Activated CD4-positive, alpha-beta memory T cell treated with anti-CD3 and anti-CD28 coated beads, Interleukin-2, amount 10 ng/mL, durations not matched to agents 7 days and 5 days (primary cell): ENCODE measurements around the gene NT5DC3. TPM values are rescaled to one million over a fixed set of nuclear protein-coding genes. Genes with fewer than 3 reads are reported as not detected.

Source experiments
- CTCF ChIA-PET: fragments of 350-600 bp; sonication (Branson Sonifier 250); formaldehyde crosslinking; loops from one replicate; lab custom pipeline; 2021; ENCODE audit warnings: antibody characterized with exemption, inconsistent platforms; lab: Charles Lee
- POLR2A ChIA-PET: fragments of 350-600 bp; sonication (Branson Sonifier 250); formaldehyde crosslinking; loops from one replicate; lab custom pipeline; 2021; ENCODE audit warnings: antibody characterized with exemption; lab: Charles Lee
- DNase-seq: peaks from one replicate; pipeline ENCODE4 v3.0.0-alpha.2; 2020
- H3K27ac Mint-ChIP-seq: one replicate; pipeline ENCODE4 v1.8.0; 2021; ENCODE audit warnings: mild to moderate bottlenecking, mixed read lengths
- H3K27me3 Mint-ChIP-seq: one replicate; pipeline ENCODE4 v1.8.0; 2021; ENCODE audit warnings: mixed read lengths
- H3K36me3 Mint-ChIP-seq: one replicate; pipeline ENCODE4 v1.8.0; 2021; ENCODE audit warnings: low read depth, mixed read lengths
- H3K4me1 Mint-ChIP-seq: one replicate; pipeline ENCODE4 v1.8.0; 2021; ENCODE audit warnings: mixed read lengths
- H3K4me3 Mint-ChIP-seq: one replicate; pipeline ENCODE4 v1.8.0; 2021; ENCODE audit warnings: mild to moderate bottlenecking, mixed read lengths
- H3K9me3 Mint-ChIP-seq: one replicate; pipeline ENCODE4 v1.8.0; 2021; ENCODE audit warnings: mixed read lengths
- total RNA-seq, 2 experiments: library from RNA; stranded (reverse); gene quantifications; one replicate each; pipeline ENCODE4 v1.2.3, GENCODE V29; 2021

NT5DC3 gene
- total RNA-seq, 2 experiments from 2014 or later: 3.2 to 3.4 TPM

GRCh38 chr12:103774977-103775560 lies 66.0 kb downstream of the NT5DC3 start:
- ChIA-PET POLR2A (no interaction called here), CTCF (interaction anchor here (0.5 kb wide), 1 partner anchor 12 kb away, joined by 5 read pairs; no protein-coding TSS in a partner anchor)
- no peaks in the 10 kb centered on the region for H3K27me3 Mint-ChIP-seq
- no peaks in the 10 kb centered on the region for H3K4me1 Mint-ChIP-seq
- H3K9me3 Mint-ChIP-seq: no peaks in the 10 kb centered on the region
- DNase-seq: no peak
- no peak overlapping the region for H3K4me3 Mint-ChIP-seq
- H3K36me3 Mint-ChIP-seq: peaks cover 4% of the 10 kb centered on the region
- H3K27ac Mint-ChIP-seq: no peak overlapping the region

GRCh38 chr12:103773109-103773910 lies 67.7 kb downstream of the NT5DC3 start:
- CTCF ChIA-PET: no interaction called here
- H3K36me3 Mint-ChIP-seq: no peaks in the 10 kb centered on the region
- no peak overlapping the region for H3K27ac Mint-ChIP-seq
- POLR2A ChIA-PET: no interaction called here
- no peaks in the 10 kb centered on the region for H3K27me3 Mint-ChIP-seq
- H3K9me3 Mint-ChIP-seq: no peaks in the 10 kb centered on the region
- H3K4me1 Mint-ChIP-seq: no peaks in the 10 kb centered on the region
- DNase-seq: no peak
- H3K4me3 Mint-ChIP-seq: no peak overlapping the region

GRCh38 chr12:103772367-103773108 lies 68.5 kb downstream of the NT5DC3 start:
- no peak overlapping the region for H3K4me3 Mint-ChIP-seq
- H3K27ac Mint-ChIP-seq: no peak overlapping the region
- H3K4me1 Mint-ChIP-seq: no peaks in the 10 kb centered on the region
- CTCF ChIA-PET: no interaction called here
- POLR2A ChIA-PET: no interaction called here
- no peak for DNase-seq
- no peaks in the 10 kb centered on the region for H3K36me3 Mint-ChIP-seq
- no peaks in the 10 kb centered on the region for H3K27me3 Mint-ChIP-seq
- H3K9me3 Mint-ChIP-seq: no peaks in the 10 kb centered on the region

GRCh38 chr12:103771466-103771865 lies 69.6 kb downstream of the NT5DC3 start:
- Mint-ChIP-seq H3K27ac (no peak overlapping the region), H3K36me3 (no peaks in the 10 kb centered on the region), H3K4me1 (no peaks in the 10 kb centered on the region), H3K4me3 (no peak overlapping the region), H3K27me3 (no peaks in the 10 kb centered on the region), H3K9me3 (no peaks in the 10 kb centered on the region)
- DNase-seq: no peak
- POLR2A ChIA-PET: no interaction called here
- CTCF ChIA-PET: interaction anchor here (1.5 kb wide), 1 partner anchor 338 kb away, joined by 4 read pairs; no protein-coding TSS in a partner anchor

- DNase-seq: no peak
- no peak overlapping the region for H3K27ac Mint-ChIP-seq
- H3K9me3 Mint-ChIP-seq: no peaks in the 10 kb centered on the region
- POLR2A ChIA-PET: no interaction called here
- no peak overlapping the region for H3K4me3 Mint-ChIP-seq
- H3K27me3 Mint-ChIP-seq: no peaks in the 10 kb centered on the region
- H3K4me1 Mint-ChIP-seq: no peaks in the 10 kb centered on the region
- CTCF ChIA-PET: interaction anchor here (0.7 kb wide), 1 partner anchor 1216 kb away, joined by 3 read pairs; no protein-coding TSS in a partner anchor
- H3K36me3 Mint-ChIP-seq: no peaks in the 10 kb centered on the region
Measured at GRCh38 chr12:103769240-103769945, 71.6 kb downstream of the NT5DC3 start.

GRCh38 chr12:103768467-103769123 lies 72.4 kb downstream of the NT5DC3 start:
- Mint-ChIP-seq H3K9me3 (no peaks in the 10 kb centered on the region), H3K36me3 (no peaks in the 10 kb centered on the region), H3K27ac (no peak overlapping the region), H3K27me3 (no peaks in the 10 kb centered on the region), H3K4me1 (no peaks in the 10 kb centered on the region), H3K4me3 (no peak overlapping the region)
- DNase-seq: no peak
- CTCF ChIA-PET: no interaction called here
- POLR2A ChIA-PET: no interaction called here

GRCh38 chr12:103766028-103766427 lies 75.0 kb downstream of the NT5DC3 start:
- H3K27ac Mint-ChIP-seq: no peak overlapping the region
- POLR2A ChIA-PET: no interaction called here
- no peaks in the 10 kb centered on the region for H3K27me3 Mint-ChIP-seq
- no peaks in the 10 kb centered on the region for H3K4me1 Mint-ChIP-seq
- CTCF ChIA-PET: no interaction called here
- H3K36me3 Mint-ChIP-seq: no peaks in the 10 kb centered on the region
- no peaks in the 10 kb centered on the region for H3K9me3 Mint-ChIP-seq
- H3K4me3 Mint-ChIP-seq: no peak overlapping the region
- no peak for DNase-seq

- Mint-ChIP-seq H3K4me3 (no peak overlapping the region), H3K9me3 (no peaks in the 10 kb centered on the region), H3K27me3 (no peaks in the 10 kb centered on the region), H3K36me3 (no peaks in the 10 kb centered on the region), H3K27ac (no peak overlapping the region), H3K4me1 (no peaks in the 10 kb centered on the region)
- ChIA-PET CTCF (no interaction called here), POLR2A (no interaction called here)
- no peak for DNase-seq
Measured at GRCh38 chr12:103765322-103765721, 75.7 kb downstream of the NT5DC3 start.

GRCh38 chr12:103762473-103762872 lies 78.6 kb downstream of the NT5DC3 start:
- ChIA-PET CTCF (no interaction called here), POLR2A (no interaction called here)
- H3K27ac Mint-ChIP-seq: no peak overlapping the region
- H3K4me3 Mint-ChIP-seq: no peak overlapping the region
- DNase-seq: no peak
- no peaks in the 10 kb centered on the region for H3K9me3 Mint-ChIP-seq
- H3K27me3 Mint-ChIP-seq: no peaks in the 10 kb centered on the region
- no peaks in the 10 kb centered on the region for H3K36me3 Mint-ChIP-seq
- no peaks in the 10 kb centered on the region for H3K4me1 Mint-ChIP-seq

- H3K27me3 Mint-ChIP-seq: no peaks in the 10 kb centered on the region
- H3K4me1 Mint-ChIP-seq: no peaks in the 10 kb centered on the region
- ChIA-PET POLR2A (no interaction called here), CTCF (no interaction called here)
- H3K4me3 Mint-ChIP-seq: no peak overlapping the region
- H3K27ac Mint-ChIP-seq: no peak overlapping the region
- no peaks in the 10 kb centered on the region for H3K9me3 Mint-ChIP-seq
- DNase-seq: no peak
- no peaks in the 10 kb centered on the region for H3K36me3 Mint-ChIP-seq
Measured at GRCh38 chr12:103758310-103759089, 82.5 kb downstream of the NT5DC3 start.

- CTCF ChIA-PET: no interaction called here
- no peaks in the 10 kb centered on the region for H3K4me1 Mint-ChIP-seq
- POLR2A ChIA-PET: no interaction called here
- no peak overlapping the region for H3K27ac Mint-ChIP-seq
- DNase-seq: no peak
- no peaks in the 10 kb centered on the region for H3K27me3 Mint-ChIP-seq
- H3K4me3 Mint-ChIP-seq: no peak overlapping the region
- no peaks in the 10 kb centered on the region for H3K9me3 Mint-ChIP-seq
- H3K36me3 Mint-ChIP-seq: no peaks in the 10 kb centered on the region
Measured at GRCh38 chr12:103757248-103757647, 83.8 kb downstream of the NT5DC3 start.

GRCh38 chr12:103756443-103756842 lies 84.6 kb downstream of the NT5DC3 start:
- no peak overlapping the region for H3K4me3 Mint-ChIP-seq
- no peaks in the 10 kb centered on the region for H3K36me3 Mint-ChIP-seq
- ChIA-PET POLR2A (no interaction called here), CTCF (no interaction called here)
- H3K4me1 Mint-ChIP-seq: no peaks in the 10 kb centered on the region
- H3K9me3 Mint-ChIP-seq: no peaks in the 10 kb centered on the region
- no peak for DNase-seq
- no peak overlapping the region for H3K27ac Mint-ChIP-seq
- H3K27me3 Mint-ChIP-seq: no peaks in the 10 kb centered on the region
